Gastrocnemius medialis (tissue), 4 donors: ENCODE measurements around the gene SYCE1. TPM values are rescaled to one million over a fixed set of nuclear protein-coding genes. Genes with fewer than 3 reads are reported as not detected.

ENCODE experiments used
- ATAC-seq, 2 donors: fragments of 150-250 bp; one replicate each; pipeline ENCODE4 v1.9.1; 2016
- DNase-seq, 2 donors: peaks; one replicate each; pipeline ENCODE4 v3.0.0-alpha.2; 2019
- H3K27ac ChIP-seq, 4 donors: fragments of 200-600 bp; sonication (generic); 1 replicate in 1 of 4; 2 replicates in 3 of 4; pipeline ENCODE4 v1.5.1; 2016 to 2018; ENCODE audit warnings: mild to moderate bottlenecking in 2 of 4, moderate library complexity in 1 of 4
- H3K27me3 ChIP-seq, 3 donors: fragments of 200-600 bp; sonication (generic) in 2 of 3; 1 replicate in 1 of 3; 2 replicates in 2 of 3; pipeline versions ENCODE4 v1.5.1 to v1.6.0; 2016 to 2019; ENCODE audit warnings: mild to moderate bottlenecking in 1 of 3, moderate library complexity in 1 of 3
- H3K36me3 ChIP-seq, 2 donors: fragments of 200-600 bp; sonication (generic) in 1 of 2; one replicate each; pipeline ENCODE4 v1.5.1; 2017 to 2018
- H3K4me1 ChIP-seq, 2 donors: fragments of 200-600 bp; sonication (generic) in 1 of 2; one replicate each; pipeline ENCODE4 v1.5.1; 2016 to 2017; ENCODE audit warnings: mild to moderate bottlenecking in 2 of 2
- H3K4me3 ChIP-seq, 4 donors: fragments of 200-600 bp; sonication (generic) in 3 of 4; 1 replicate in 1 of 4; 2 replicates in 3 of 4; pipeline ENCODE4 v1.5.1; 2016 to 2019; ENCODE audit warnings: mild to moderate bottlenecking in 2 of 4
- H3K9me3 ChIP-seq, 3 donors: fragments of 200-600 bp; sonication (generic) in 2 of 3; 1 replicate in 1 of 3; 2 replicates in 2 of 3; pipeline ENCODE4 v1.5.1; 2016 to 2019
- CTCF ChIP-seq, 5 experiments: fragments of 450-650 bp in 3 of 5; fragments of 200-600 bp in 2 of 5; sonication (generic) in 2 of 5; IDR thresholded peaks in 4 of 5; conservative IDR thresholded peaks in 1 of 5; 1 replicate in 4 of 5; 2 replicates in 1 of 5; pipeline ENCODE4 v1.5.1; 2016 to 2019; ENCODE audit warnings: antibody characterized with exemption in 5 of 5, mild to moderate bottlenecking in 3 of 5, moderate library complexity in 3 of 5
- POLR2A ChIP-seq, 2 donors: fragments of 450-650 bp; IDR thresholded peaks; one replicate each; pipeline ENCODE4 v1.6.1; 2017; ENCODE audit warnings: antibody characterized with exemption in 2 of 2, mild to moderate bottlenecking in 2 of 2, moderate library complexity in 2 of 2
- in situ Hi-C, 4 donors: fragments of 200-750 bp; cut with MboI; loops; one replicate each; pipeline versions ENCODE4 v1.15.0 to v1.8.0; 2017; ENCODE audit warnings: low sequenced_read_pairs in 4 of 4
- intact Hi-C: fragments of 100-400 bp; cut with DNase I; formaldehyde crosslinking; loops from one replicate; pipeline ENCODE4 v1.15.1; 2023; ENCODE audit warnings: low total_unique reads
- total RNA-seq, 4 donors: library from RNA; depleted of rRNA; stranded (reverse); fragments of >200 nt; gene quantifications; one replicate each; pipeline versions ENCODE4 v1.1.0 to v1.2.3, GENCODE V29; 2016

SYCE1 gene
- total RNA-seq, 4 donors from 2014 or later = 0.32 TPM; not detected in 3

GRCh38 chr10:133511408-133511807, 54.0 kb downstream of the SYCE1 start:
- DNase-seq (no peak), ATAC-seq (no peak)
- Histone ChIP-seq H3K27ac (no peak overlapping the region), H3K9me3 (no peaks in the 10 kb centered on the region), H3K4me1 (no peaks in the 10 kb centered on the region), H3K4me3 (no peak overlapping the region), H3K36me3 (no peaks in the 10 kb centered on the region), H3K27me3 (no peaks in the 10 kb centered on the region)
- in situ Hi-C loops (no loop called here), intact Hi-C loops (no loop called here)
- TF ChIP-seq POLR2A (IDR thresholded peaks at IDR 0.05) = no peak
- TF ChIP-seq CTCF (IDR thresholded peaks at IDR 0.05 in 4 of 5, conservative IDR thresholded peaks at IDR 0.05 in 1 of 5) = no peak

- intact Hi-C loops (no loop called here), in situ Hi-C loops (no loop called here)
- no peak for DNase-seq
- H3K27ac ChIP-seq = no peak overlapping the region
- no peak for ATAC-seq
- TF ChIP-seq CTCF (IDR thresholded peaks at IDR 0.05 in 4 of 5, conservative IDR thresholded peaks at IDR 0.05 in 1 of 5) = no peak
- TF ChIP-seq POLR2A (IDR thresholded peaks at IDR 0.05) = no peak
- no peaks in the 10 kb centered on the region for H3K9me3 ChIP-seq
- H3K4me1 ChIP-seq = no peaks in the 10 kb centered on the region
- H3K36me3 ChIP-seq = no peaks in the 10 kb centered on the region
- H3K27me3 ChIP-seq = no peaks in the 10 kb centered on the region
- H3K4me3 ChIP-seq = no peak overlapping the region
Observed at GRCh38 chr10:133509700-133510099, 55.7 kb downstream of the SYCE1 start.

Other genes with a start within 250 kb of the SYCE1 start
- not detected for gene CALY, start 228.7 kb downstream of the SYCE1 start, total RNA-seq
- 1 to 10 TPM in 2 of 4 donors, under 1 TPM in 1, not detected in 1; 0.59 to 1.4 (median 1.1) TPM for gene PRAP1, start 218.2 kb downstream of the SYCE1 start, total RNA-seq
- 1 to 10 TPM; 3.2 to 8.9 (median 5.6) TPM for gene FUOM, start 207.6 kb downstream of the SYCE1 start, total RNA-seq
- gene ECHS1, start 192.2 kb downstream of the SYCE1 start, total RNA-seq = 100 to 1,000 TPM in 3 of 4 donors, 10 to 100 TPM in 1; 96.7 to 123 (median 106) TPM
- 1 to 10 TPM; 4.9 to 7.7 (median 6.7) TPM for gene PAOX, start 186.3 kb downstream of the SYCE1 start, total RNA-seq
- gene MTG1, start 171.4 kb downstream of the SYCE1 start, total RNA-seq = 10 to 100 TPM; 12.2 to 23.9 (median 14.1) TPM
- not detected for gene SPRN, start 141.0 kb downstream of the SYCE1 start, total RNA-seq
- gene SCART1, start 111.6 kb downstream of the SYCE1 start, total RNA-seq = 1 to 10 TPM in 2 of 4 donors, under 1 TPM in 2; 0.11 to 1.4 (median 0.71) TPM
- gene CYP2E1, start 38.2 kb downstream of the SYCE1 start, total RNA-seq = 10 to 100 TPM in 1 of 4 donors, 1 to 10 TPM in 2, under 1 TPM in 1; 0.97 to 14.0 (median 4.4) TPM
- not detected for gene FRG2B, start 61.2 kb upstream of the SYCE1 start, total RNA-seq